SK-N-MC (cell line): ENCODE results near the gene ARL5B.

ENCODE experiments used
- EZH2 ChIP-seq: fragments of 200-600 bp; sonication (generic); IDR thresholded peaks from one replicate; pipeline ENCODE4 v1.6.1; 2017; ENCODE audit warnings: antibody characterized with exemption
- POLR2AphosphoS5 ChIP-seq: IDR thresholded peaks from 2 replicates; pipeline ENCODE4 v1.6.1; 2012; ENCODE audit warnings: mild to moderate bottlenecking, low read depth, low read length, borderline replicate concordance

DNA sequence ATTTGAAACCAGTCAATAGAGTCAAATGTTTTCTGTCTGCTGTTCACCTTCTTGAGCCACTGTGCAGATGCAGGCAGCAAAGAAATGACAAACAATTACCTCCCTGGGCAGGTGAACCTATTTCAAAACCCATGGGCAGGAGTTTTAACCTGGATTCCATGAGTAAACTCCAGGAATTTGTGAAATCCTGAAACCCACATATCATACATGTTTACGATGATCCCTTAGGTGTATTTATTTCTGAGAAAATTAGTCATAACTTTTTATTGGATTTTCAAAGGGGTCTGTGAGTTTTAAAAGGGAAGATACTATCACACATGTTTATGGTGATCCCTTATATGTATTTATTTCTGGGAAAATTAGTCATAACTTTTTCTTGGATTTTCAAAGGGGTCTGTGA, 59.8 kb downstream of the ARL5B start:
- TF ChIP-seq EZH2 (no peak), POLR2AphosphoS5 (no peak)
